H1 (cell line): Measurements from ENCODE around the gene ARSI. TPM values are rescaled to one million over a fixed set of nuclear protein-coding genes. Genes with fewer than 3 reads are reported as not detected.

ENCODE experiments used
- CTBP2 ChIP-seq: IDR thresholded peaks from 2 replicates; pipeline ENCODE4 v1.7.0; 2011; ENCODE audit warnings: borderline replicate concordance, mild to moderate bottlenecking, moderate library complexity, mixed read lengths, low read length; ENCODE audit not compliant: insufficient read depth, insufficient read length
- KDM1A ChIP-seq: fragments of 200-600, 300-600 bp; sonication (generic); IDR thresholded peaks from 2 replicates; pipeline ENCODE4 v1.7.1; 2016; ENCODE audit warnings: mild to moderate bottlenecking, low read length, borderline replicate concordance
- TCF12 ChIP-seq: IDR thresholded peaks from 2 replicates; pipeline ENCODE4 v1.6.1; 2011; ENCODE audit warnings: low read depth, mild to moderate bottlenecking, low read length
- polyA plus RNA-seq, 7 experiments: library from polyadenylated mRNA; depleted of rRNA in 3 of 7; stranded (reverse) in 5 of 7; unstranded in 2 of 7; fragments of >200 nt in 5 of 7; fragments of 200-250 nt in 2 of 7; gene quantifications; 1 replicate in 5 of 7; 2 replicates in 1 of 7; 4 replicates in 1 of 7; pipeline versions ENCODE4 v1.2.1 to v1.2.3, GENCODE V29; 2011 to 2013; ENCODE audit warnings: missing spikeins in 2 of 7, mixed read lengths in 2 of 7
- total RNA-seq: library from RNA; stranded (reverse); fragmentation: NEBNext Ultra II Directional; extraction: Animal tissue kit (Norgen Biotek cat#: 25700); gene quantifications from 2 replicates; pipeline ENCODE4 v1.2.1, GENCODE V29; 2021

The ARSI gene
- total and polyA plus RNA-seq, 2 of the 8 experiments (the other 6 are each of a cell fraction or from before 2014, with no cell fraction given) = 4.5 to 6.7 TPM

- TF ChIP-seq TCF12 = no peak
- no peak for TF ChIP-seq KDM1A
- TF ChIP-seq CTBP2 = no peak
Observed at GRCh38 chr5:150335778-150336177, 33.1 kb upstream of the ARSI start (continued).
